Erythroblast (primary cell): ENCODE results near the gene INO80.

ENCODE experiments used
- GATA1 ChIP-seq: IDR thresholded peaks from 2 replicates; pipeline ENCODE4 v1.6.1; 2011; ENCODE audit warnings: low read depth, mild to moderate bottlenecking, control low read depth, low read length, moderate library complexity
- POLR2A ChIP-seq: IDR thresholded peaks from 2 replicates; pipeline ENCODE4 v1.6.1; 2011; ENCODE audit warnings: mild to moderate bottlenecking, low read length

DNA sequence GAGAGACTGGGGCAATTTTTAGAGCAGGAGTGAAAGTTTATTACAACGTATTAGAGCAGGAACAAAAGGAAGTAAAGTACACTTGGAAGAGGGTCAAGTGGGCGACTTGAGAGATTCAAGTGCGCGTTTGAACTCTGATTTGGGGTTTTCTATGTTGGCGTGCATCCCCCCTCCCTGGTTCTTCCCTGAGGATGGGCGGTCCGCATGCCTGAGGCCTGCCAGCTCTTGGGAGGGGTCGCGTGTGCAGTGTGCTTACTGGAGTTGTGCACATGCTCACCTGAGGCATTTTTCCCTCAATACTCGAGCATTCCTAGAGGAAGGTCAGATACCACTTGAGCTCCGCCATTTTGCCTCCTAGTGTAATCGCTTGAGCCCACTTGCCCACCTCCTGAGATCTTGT is 173.2 kb downstream of the INO80 start:
- TF ChIP-seq POLR2A (no peak), GATA1 (no peak)
